ENCODE measurements around the gene LITAFD.

LITAFD gene

DNA sequence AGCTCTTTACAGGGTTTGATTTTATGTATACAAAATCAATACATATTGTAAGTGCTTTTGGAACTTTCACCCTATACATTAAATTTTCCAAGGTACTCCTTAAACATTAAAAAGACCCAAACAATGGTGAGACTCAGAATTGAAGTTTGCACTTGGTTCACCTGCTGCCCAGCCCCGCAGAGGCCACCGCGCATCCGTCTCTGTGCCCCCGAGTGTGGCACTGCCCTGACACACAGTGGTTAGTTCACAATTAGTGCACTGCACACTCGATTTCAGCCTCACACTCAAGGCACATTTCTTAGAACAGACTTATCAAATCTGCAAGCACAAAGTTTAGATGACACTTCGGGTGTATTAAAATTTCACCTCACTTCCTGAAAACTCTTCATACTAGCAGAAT, 43.3 kb downstream of the LITAFD start:
- TF ChIP-seq, protein P1, sequence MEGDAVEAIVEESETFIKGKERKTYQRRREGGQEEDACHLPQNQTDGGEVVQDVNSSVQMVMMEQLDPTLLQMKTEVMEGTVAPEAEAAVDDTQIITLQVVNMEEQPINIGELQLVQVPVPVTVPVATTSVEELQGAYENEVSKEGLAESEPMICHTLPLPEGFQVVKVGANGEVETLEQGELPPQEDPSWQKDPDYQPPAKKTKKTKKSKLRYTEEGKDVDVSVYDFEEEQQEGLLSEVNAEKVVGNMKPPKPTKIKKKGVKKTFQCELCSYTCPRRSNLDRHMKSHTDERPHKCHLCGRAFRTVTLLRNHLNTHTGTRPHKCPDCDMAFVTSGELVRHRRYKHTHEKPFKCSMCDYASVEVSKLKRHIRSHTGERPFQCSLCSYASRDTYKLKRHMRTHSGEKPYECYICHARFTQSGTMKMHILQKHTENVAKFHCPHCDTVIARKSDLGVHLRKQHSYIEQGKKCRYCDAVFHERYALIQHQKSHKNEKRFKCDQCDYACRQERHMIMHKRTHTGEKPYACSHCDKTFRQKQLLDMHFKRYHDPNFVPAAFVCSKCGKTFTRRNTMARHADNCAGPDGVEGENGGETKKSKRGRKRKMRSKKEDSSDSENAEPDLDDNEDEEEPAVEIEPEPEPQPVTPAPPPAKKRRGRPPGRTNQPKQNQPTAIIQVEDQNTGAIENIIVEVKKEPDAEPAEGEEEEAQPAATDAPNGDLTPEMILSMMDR (conservative IDR thresholded peaks at IDR 0.05; ENCODE audit: low read depth, low read length): no peak
- DNase-seq (ENCODE audit: low read depth): no peak
- H3K4me3 ChIP-seq (ENCODE audit: low read length): no peak overlapping the region

DNA sequence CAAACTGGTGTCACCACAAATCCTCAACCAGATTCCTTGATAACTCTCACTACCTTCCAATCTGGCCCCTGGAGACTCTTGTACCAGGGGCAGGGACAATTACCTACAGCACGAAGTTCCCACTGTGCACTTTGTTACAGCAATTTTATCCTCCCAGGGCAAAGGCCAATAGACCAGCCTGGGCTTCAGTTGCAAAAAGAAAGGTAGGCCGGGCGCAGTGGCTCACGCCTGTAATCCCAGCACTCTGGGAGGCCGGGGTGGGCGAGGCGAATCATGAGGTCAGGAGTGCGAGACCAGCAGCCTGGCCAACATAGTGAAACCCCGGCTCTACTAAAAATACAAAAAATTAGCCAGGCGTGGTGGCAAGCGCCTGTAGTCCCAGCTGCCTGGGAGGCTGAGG, 44.7 kb downstream of the LITAFD start:
- no peak for DNase-seq (ENCODE audit: low read depth)
- no peak overlapping the region for H3K4me3 ChIP-seq (ENCODE audit: low read length)
- TF ChIP-seq, protein P1 (conservative IDR thresholded peaks at IDR 0.05; ENCODE audit: low read depth, low read length): no peak

DNA sequence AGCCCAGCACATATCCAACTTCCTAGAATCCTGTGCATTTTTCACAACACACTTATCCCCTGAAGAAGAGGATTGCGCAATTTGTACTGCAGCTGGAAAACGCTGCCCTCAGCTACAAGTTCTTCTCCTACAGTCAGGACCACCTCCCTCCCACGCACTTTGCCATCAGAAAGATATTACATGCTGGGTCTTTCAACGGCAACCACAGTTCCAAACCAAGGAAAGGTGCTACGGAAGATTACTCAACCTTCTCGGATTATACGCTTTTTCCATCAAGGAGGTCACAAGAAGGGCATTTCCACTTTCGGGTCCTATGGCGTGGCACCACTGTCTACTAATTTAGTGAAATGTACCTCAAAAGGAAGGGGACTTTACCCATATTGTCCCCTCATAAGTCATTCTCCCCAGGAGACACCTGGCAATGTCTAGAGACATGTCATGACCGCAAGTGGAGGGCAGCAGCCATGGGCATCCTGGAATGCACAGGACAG, 46.4 kb downstream of the LITAFD start:
- DNase-seq (ENCODE audit: low read depth): no peak
- no peak overlapping the region for H3K4me3 ChIP-seq (ENCODE audit: low read length)
- TF ChIP-seq, protein P1 (conservative IDR thresholded peaks at IDR 0.05; ENCODE audit: low read depth, low read length): no peak

DNA sequence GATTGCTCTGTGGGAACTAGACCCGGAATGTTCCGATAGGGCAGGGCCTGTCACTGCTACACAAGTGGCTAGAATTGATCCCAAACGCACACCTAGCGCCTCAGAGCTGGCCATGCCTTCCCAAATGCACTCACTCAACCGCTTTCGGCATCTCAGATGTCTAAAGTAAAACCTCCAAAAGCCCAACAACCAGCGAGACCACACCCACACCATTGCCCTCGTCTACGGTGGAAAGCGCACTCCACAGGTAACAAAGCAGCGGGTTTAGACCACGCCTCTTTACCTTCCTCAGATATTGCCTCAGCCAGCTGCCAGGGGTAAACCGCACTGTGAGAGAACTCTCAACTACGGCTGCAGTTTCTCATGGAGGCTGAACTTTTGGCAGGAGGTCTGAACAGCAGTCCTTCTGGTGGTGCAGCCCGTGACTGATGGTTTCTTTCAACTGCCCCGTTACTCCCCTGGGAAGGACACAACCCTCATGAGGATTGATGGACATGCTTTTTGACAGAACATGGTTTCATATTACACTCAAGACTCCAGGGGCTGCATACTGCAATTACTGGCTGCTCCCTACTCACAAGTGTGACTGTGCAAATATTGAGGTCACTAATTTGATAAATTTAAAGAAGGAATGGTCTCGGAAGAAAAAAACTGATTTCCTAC, 47.1 kb downstream of the LITAFD start:
- TF ChIP-seq, protein P1 (conservative IDR thresholded peaks at IDR 0.05; ENCODE audit: low read depth, low read length): no peak
- DNase-seq (ENCODE audit: low read depth): no peak
- H3K4me3 ChIP-seq (ENCODE audit: low read length): no peak overlapping the region

DNA sequence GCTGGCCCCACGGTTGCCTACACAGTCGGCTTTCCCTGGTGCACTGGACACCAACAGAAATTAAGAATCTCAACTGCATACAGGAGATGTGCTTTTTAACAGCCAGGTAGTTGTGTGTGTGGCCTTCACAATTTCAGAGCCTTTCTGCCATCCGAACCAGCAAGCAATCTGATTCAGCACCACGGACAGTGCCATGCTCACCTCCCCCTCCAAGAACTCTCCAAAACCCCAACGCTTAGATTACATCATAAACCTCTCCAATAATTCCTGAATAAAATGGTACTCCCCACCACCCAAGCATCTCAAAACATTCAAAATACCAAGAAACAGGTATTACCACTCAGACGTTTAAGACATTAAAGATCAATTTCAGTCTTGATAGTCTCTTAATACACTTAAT, 49.7 kb downstream of the LITAFD start:
- TF ChIP-seq, protein P1 (conservative IDR thresholded peaks at IDR 0.05; ENCODE audit: low read depth, low read length): no peak
- DNase-seq (ENCODE audit: low read depth): peak; percentile 16

DNA sequence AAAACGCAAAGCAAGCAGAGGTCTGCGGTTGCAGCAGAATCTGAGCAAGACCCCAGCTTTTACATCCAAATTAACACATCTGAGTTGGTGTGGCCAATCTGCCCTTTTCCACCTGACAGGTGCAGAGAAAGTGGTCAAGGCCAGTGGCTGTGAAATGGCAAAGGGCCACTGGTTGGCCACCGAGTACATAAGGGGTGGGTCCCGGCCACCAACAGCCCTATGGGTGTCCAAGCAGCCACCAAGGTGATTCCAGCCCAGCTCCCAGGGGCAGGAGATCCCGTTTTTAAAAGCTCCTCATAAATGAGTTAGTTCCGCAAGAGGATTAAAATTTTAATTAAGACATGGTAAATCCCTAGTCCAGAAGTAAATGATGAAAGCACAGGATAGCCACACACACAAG, 52.5 kb downstream of the LITAFD start:
- TF ChIP-seq, protein P1 (conservative IDR thresholded peaks at IDR 0.05; ENCODE audit: low read depth, low read length): no peak
- H3K4me3 ChIP-seq (ENCODE audit: low read length): no peak overlapping the region
- no peak for DNase-seq (ENCODE audit: low read depth)

More for the DNA sequence above, 49.7 kb downstream of the LITAFD start:
- H3K4me3 ChIP-seq (ENCODE audit: low read length): no peak overlapping the region

Measured in retinal pigment epithelial cell (primary cell).